MCF 10A (cell line): ENCODE results near the gene EXOC3. TPM values are rescaled to one million over a fixed set of nuclear protein-coding genes. Genes with fewer than 3 reads are reported as not detected.
"Not testable (repeated sequence)": the region's sequence is repeated elsewhere in the genome, so short reads cannot be mapped to it uniquely, and the experiment has no call there.

Source experiments
- BruUV-seq: library from RNA; stranded (reverse); fragments of 400-500 nt; replicated peaks from 2 replicates; lab custom pipeline; 2021; lab: Mats Ljungman, UMichigan
- CTCF ChIA-PET: fragments of 300-600 bp; sonication (Branson Sonifier 250); formaldehyde crosslinking; extraction: SDS; loops from one replicate; lab custom pipeline; 2021; ENCODE audit warnings: antibody characterized with exemption, inconsistent platforms; lab: Yijun Ruan, JAX
- POLR2A ChIA-PET: fragments of 300-600, 350-650 bp; sonication (Branson Sonifier 250); formaldehyde crosslinking; extraction: SDS; loops from one replicate; lab custom pipeline; 2020; ENCODE audit warnings: antibody characterized with exemption, inconsistent platforms; lab: Yijun Ruan, JAX
- DNase-seq: peaks from one replicate; pipeline ENCODE4 v3.0.0-alpha.2; 2018; ENCODE audit not compliant: unreplicated experiment
- H3K27ac Mint-ChIP-seq: one replicate; pipeline ENCODE4 v1.8.0; 2022; ENCODE audit warnings: mild to moderate bottlenecking, low read depth, mixed read lengths; ENCODE audit not compliant: unreplicated experiment
- H3K27me3 Mint-ChIP-seq: one replicate; pipeline ENCODE4 v1.8.0; 2022; ENCODE audit warnings: mixed read lengths; ENCODE audit not compliant: insufficient read depth, unreplicated experiment
- H3K36me3 Mint-ChIP-seq: one replicate; pipeline ENCODE4 v1.8.0; 2022; ENCODE audit warnings: mild to moderate bottlenecking, moderate library complexity, mixed read lengths; ENCODE audit not compliant: insufficient read depth, unreplicated experiment
- H3K4me1 Mint-ChIP-seq: one replicate; pipeline ENCODE4 v1.8.0; 2022; ENCODE audit warnings: mixed read lengths; ENCODE audit not compliant: insufficient read depth, unreplicated experiment
- H3K4me3 Mint-ChIP-seq: one replicate; pipeline ENCODE4 v1.8.0; 2022; ENCODE audit warnings: mild to moderate bottlenecking, moderate library complexity, mixed read lengths; ENCODE audit not compliant: unreplicated experiment
- H3K9me3 Mint-ChIP-seq: one replicate; pipeline ENCODE4 v1.8.0; 2022; ENCODE audit warnings: mixed read lengths; ENCODE audit not compliant: unreplicated experiment
- CTCF ChIP-seq: fragments of 200-600 bp; IDR thresholded peaks from one replicate; pipeline ENCODE4 v1.8.0; 2022; ENCODE audit warnings: antibody characterized with exemption, mild to moderate bottlenecking; ENCODE audit not compliant: unreplicated experiment
- intact Hi-C: fragments of 100-400 bp; cut with micrococcal nuclease; formaldehyde crosslinking; loops from 2 replicates; pipeline ENCODE4 v1.14.1; 2022
- total RNA-seq: library from RNA; stranded (reverse); gene quantifications from 2 replicates; pipeline ENCODE4 v1.2.3, GENCODE V29; 2022

The EXOC3 gene
- total RNA-seq, 1 experiment from 2014 or later, result 44.1 TPM

DNA sequence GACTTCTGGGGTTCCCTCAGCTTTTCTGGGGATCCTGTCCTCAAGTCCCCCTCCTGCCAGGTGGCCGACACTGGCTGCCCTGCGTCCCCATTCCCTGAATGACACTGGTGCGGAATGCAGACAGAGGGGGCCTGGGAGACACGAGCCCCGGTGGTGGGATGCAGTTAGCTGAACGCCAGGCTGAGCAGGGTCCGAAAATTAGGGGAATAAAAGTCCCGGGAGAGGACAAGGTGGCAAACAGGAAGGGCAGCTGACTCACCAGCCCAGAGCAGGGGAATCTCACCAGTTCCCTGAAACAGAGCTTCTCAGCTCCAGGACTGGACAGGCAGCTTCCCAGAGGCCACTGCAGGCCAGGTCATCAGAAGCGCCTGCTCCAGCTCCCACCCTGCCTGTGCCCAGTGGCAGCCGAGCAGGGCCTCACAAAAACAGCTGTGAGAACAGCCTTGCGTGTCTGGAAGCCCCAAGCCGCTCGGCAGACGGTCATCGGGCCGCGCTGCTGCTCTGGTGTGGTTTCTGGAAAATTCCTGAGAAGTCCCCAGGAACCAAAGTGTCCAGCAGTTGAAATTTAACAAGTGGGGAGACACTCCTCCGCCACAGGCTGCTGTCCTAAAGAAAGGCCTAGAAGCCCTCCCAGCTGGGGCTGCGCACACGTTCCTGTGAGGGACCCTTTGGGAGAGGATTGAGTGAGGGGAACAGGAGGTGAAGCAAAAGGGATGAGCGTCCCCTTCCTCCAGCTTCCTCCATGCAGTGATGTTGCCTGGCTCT lies 47.6 kb upstream of the EXOC3 start:
- H3K4me1 Mint-ChIP-seq, result no peaks in the 10 kb centered on the region
- CTCF ChIA-PET, result interaction anchor here (0.6 to 0.8 kb wide), 2 partner anchors 86 to 203 kb away, joined by 3 read pairs; no protein-coding TSS in a partner anchor
- POLR2A ChIA-PET, result interaction anchor here (1.1 kb wide), 1 partner anchor 8 kb away, joined by 4 read pairs; no protein-coding TSS in a partner anchor
- no peak overlapping the region for H3K4me3 Mint-ChIP-seq
- no peaks in the 10 kb centered on the region for H3K9me3 Mint-ChIP-seq
- H3K27me3 Mint-ChIP-seq, result no peaks in the 10 kb centered on the region
- no peak overlapping the region for H3K27ac Mint-ChIP-seq
- no peak for DNase-seq
- no TSS peak for BruUV-seq
- intact Hi-C loops, result no loop called here
- H3K36me3 Mint-ChIP-seq, result no peaks in the 10 kb centered on the region
- no peak for TF ChIP-seq CTCF

DNA sequence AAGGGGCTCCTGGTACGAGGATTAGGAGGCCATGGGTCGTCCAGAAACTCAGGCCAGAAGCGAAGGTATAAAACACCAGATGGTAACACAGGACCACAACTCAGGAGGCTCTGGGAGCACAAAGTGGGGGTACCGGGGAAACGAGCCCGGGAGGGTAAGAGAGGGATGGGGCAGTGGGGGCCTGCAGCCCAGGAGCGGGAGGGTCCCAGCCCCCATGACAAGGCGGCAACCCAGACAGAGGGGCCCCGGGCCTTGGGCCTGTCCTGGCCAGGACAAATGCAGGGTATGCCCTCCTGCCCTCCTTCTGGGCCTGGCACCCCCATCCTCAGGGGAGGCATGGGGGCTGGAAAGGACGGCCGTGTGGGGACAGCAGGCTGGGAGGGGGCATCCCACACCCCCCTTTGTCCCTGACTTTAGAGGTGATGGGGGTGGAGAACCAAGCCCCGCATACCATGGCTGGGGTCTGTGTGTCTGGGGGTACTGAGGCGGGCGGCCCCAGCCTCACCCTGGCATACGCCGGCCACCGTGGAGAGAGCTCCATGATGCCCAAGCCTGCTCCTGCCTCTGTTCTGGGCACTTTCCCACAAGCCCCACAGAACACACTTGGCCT lies 47.0 kb upstream of the EXOC3 start:
- H3K4me1 Mint-ChIP-seq, result no peaks in the 10 kb centered on the region
- no peaks in the 10 kb centered on the region for H3K9me3 Mint-ChIP-seq
- no peak overlapping the region for H3K4me3 Mint-ChIP-seq
- H3K27me3 Mint-ChIP-seq, result no peaks in the 10 kb centered on the region
- ChIA-PET POLR2A (no interaction called here), CTCF (no interaction called here)
- no peak for DNase-seq
- H3K27ac Mint-ChIP-seq, result no peak overlapping the region
- no peak for TF ChIP-seq CTCF
- BruUV-seq, result no TSS peak
- no peaks in the 10 kb centered on the region for H3K36me3 Mint-ChIP-seq
- intact Hi-C loops, result no loop called here

DNA sequence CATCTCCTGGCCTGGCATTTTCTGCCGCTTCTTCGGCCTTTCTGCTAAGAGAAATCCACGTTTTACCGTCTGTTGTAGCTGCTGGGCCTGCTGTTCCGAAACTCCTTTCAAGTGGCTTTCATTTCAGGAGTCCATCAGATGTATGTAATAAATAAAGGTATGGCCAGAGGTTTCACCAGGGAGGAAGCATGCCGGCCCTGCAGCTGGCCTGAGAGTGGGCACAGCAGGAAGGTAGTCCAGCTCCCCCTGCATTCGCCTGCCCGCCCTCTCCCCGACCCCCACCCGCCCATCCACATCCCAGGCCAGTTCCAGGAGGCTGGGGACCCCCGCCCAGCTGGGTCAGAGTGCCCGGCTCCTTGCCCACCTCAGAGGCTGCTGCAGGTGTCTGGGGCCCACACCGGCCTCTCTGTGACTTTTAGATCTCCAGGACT lies 46.4 kb upstream of the EXOC3 start:
- CTCF ChIA-PET, result no interaction called here
- H3K27ac Mint-ChIP-seq, result no peak overlapping the region

GRCh38 chr5:398141-398474 lies 44.9 kb upstream of the EXOC3 start:
- DNase-seq, H3K27ac Mint-ChIP-seq: not testable (repeated sequence)
- CTCF ChIA-PET, result interaction anchor here (1.0 kb wide), 1 partner anchor 9 kb away, joined by 3 read pairs; no protein-coding TSS in a partner anchor

More for the DNA sequence above, 46.4 kb upstream of the EXOC3 start:
- intact Hi-C loops, result no loop called here
- Mint-ChIP-seq H3K36me3 (no peaks in the 10 kb centered on the region), H3K9me3 (no peaks in the 10 kb centered on the region), H3K4me1 (no peaks in the 10 kb centered on the region), H3K4me3 (no peak overlapping the region), H3K27me3 (no peaks in the 10 kb centered on the region)
- no peak for TF ChIP-seq CTCF
- no peak for DNase-seq
- no TSS peak for BruUV-seq
- POLR2A ChIA-PET, result no interaction called here

More at GRCh38 chr5:398141-398474, 44.9 kb upstream of the EXOC3 start:
- H3K27me3 Mint-ChIP-seq, H3K9me3 Mint-ChIP-seq, H3K4me1 Mint-ChIP-seq, H3K36me3 Mint-ChIP-seq, intact Hi-C loops, POLR2A ChIA-PET, BruUV-seq, H3K4me3 Mint-ChIP-seq: not testable (repeated sequence)
